ENCODE measurements around the gene ATP6V1G1. TPM values are rescaled to one million over a fixed set of nuclear protein-coding genes. Genes with fewer than 3 reads are reported as not detected.

The ATP6V1G1 gene
- total RNA-seq, 2 experiments from 2014 or later = 99.0 to 117 TPM

- no TSS peak for BruUV-seq (replicated peaks)
- Histone ChIP-seq H3K9me2 (ENCODE audit: insufficient read depth, low read length) (no peaks in the 10 kb centered on the region), H3K4me1 (ENCODE audit: insufficient read depth, low read length, poor library complexity, severe bottlenecking) (no peaks in the 10 kb centered on the region), H3K36me3 (ENCODE audit: insufficient read depth, low read length) (no peaks in the 10 kb centered on the region), H3K27ac (ENCODE audit: low read depth, low read length, poor library complexity, severe bottlenecking) (no peak overlapping the region), H3K4me3 (ENCODE audit: low read depth, low read length, poor library complexity, severe bottlenecking) (no peak overlapping the region), H3K79me2 (ENCODE audit: insufficient read depth, low read depth, low read length) (no peaks in the 10 kb centered on the region), H3K9me3 (ENCODE audit: low read length) (no peaks in the 10 kb centered on the region), H3K4me2 (ENCODE audit: low read length) (no peak overlapping the region), H2AFZ (ENCODE audit: low read length) (no peak overlapping the region), H4K20me1 (ENCODE audit: insufficient read depth, low read length) (no peaks in the 10 kb centered on the region)
- no peak for TF ChIP-seq EZH2phosphoT487 (IDR thresholded peaks at IDR 0.05; ENCODE audit: borderline replicate concordance, low read depth, low read length)
- TF ChIP-seq CTCF (conservative IDR thresholded peaks at IDR 0.05; ENCODE audit: low read length) = no peak
- no peak for DNase-seq (ENCODE audit: low spot score)
- ChIA-PET CTCF (ENCODE audit: unreplicated experiment) (no interaction called here), POLR2A (interaction anchor here (1.4 kb wide), 1 partner anchor 10 kb away, joined by 3 read pairs; no protein-coding TSS in a partner anchor)
- intact Hi-C loops (cut with micrococcal nuclease; ENCODE audit: unreplicated experiment) = no loop called here
Measured at GRCh38 chr9:114549697-114550330, 37.8 kb upstream of the ATP6V1G1 start.

GRCh38 chr9:114551750-114552685 lies 35.6 kb upstream of the ATP6V1G1 start:
- H3K27ac ChIP-seq (ENCODE audit: low read depth, low read length, poor library complexity, severe bottlenecking) = no peak overlapping the region
- no peaks in the 10 kb centered on the region for H3K4me1 ChIP-seq (ENCODE audit: insufficient read depth, low read length, poor library complexity, severe bottlenecking)
- intact Hi-C loops (cut with micrococcal nuclease; ENCODE audit: unreplicated experiment) = no loop called here
- no peaks in the 10 kb centered on the region for H3K79me2 ChIP-seq (ENCODE audit: insufficient read depth, low read depth, low read length)
- H3K4me2 ChIP-seq (ENCODE audit: low read length) = no peak overlapping the region
- TF ChIP-seq CTCF (conservative IDR thresholded peaks at IDR 0.05; ENCODE audit: low read length) (no peak), EZH2phosphoT487 (IDR thresholded peaks at IDR 0.05; ENCODE audit: borderline replicate concordance, low read depth, low read length) (no peak)
- no TSS peak for BruUV-seq (replicated peaks)
- POLR2A ChIA-PET = interaction anchor here (0.6 to 1.0 kb wide), 3 partner anchors 10 to 66 kb away, joined by 3 to 5 read pairs (median 5); no protein-coding TSS in a partner anchor
- H3K4me3 ChIP-seq (ENCODE audit: low read depth, low read length, poor library complexity, severe bottlenecking) = no peak overlapping the region
- H3K9me3 ChIP-seq (ENCODE audit: low read length) = no peaks in the 10 kb centered on the region
- no peaks in the 10 kb centered on the region for H3K36me3 ChIP-seq (ENCODE audit: insufficient read depth, low read length)
- no peaks in the 10 kb centered on the region for H4K20me1 ChIP-seq (ENCODE audit: insufficient read depth, low read length)
- DNase-seq (ENCODE audit: low spot score) = no peak
- H3K9me2 ChIP-seq (ENCODE audit: insufficient read depth, low read length) = no peaks in the 10 kb centered on the region
- no peak overlapping the region for H2AFZ ChIP-seq (ENCODE audit: low read length)
- CTCF ChIA-PET (ENCODE audit: unreplicated experiment) = no interaction called here

Data from OCI-LY7 (cell line).